IPS-11a (cell line): ENCODE measurements around the gene C11orf91.
"Not testable (repeated sequence)": the region's sequence is repeated elsewhere in the genome, so short reads cannot be mapped to it uniquely, and the experiment has no call there.

ENCODE experiments used
- H3K4me3 ChIP-seq: one replicate; pipeline ENCODE4 v1.5.1; 2013; ENCODE audit warnings: low read depth, low read length, control low read depth

The C11orf91 gene

DNA sequence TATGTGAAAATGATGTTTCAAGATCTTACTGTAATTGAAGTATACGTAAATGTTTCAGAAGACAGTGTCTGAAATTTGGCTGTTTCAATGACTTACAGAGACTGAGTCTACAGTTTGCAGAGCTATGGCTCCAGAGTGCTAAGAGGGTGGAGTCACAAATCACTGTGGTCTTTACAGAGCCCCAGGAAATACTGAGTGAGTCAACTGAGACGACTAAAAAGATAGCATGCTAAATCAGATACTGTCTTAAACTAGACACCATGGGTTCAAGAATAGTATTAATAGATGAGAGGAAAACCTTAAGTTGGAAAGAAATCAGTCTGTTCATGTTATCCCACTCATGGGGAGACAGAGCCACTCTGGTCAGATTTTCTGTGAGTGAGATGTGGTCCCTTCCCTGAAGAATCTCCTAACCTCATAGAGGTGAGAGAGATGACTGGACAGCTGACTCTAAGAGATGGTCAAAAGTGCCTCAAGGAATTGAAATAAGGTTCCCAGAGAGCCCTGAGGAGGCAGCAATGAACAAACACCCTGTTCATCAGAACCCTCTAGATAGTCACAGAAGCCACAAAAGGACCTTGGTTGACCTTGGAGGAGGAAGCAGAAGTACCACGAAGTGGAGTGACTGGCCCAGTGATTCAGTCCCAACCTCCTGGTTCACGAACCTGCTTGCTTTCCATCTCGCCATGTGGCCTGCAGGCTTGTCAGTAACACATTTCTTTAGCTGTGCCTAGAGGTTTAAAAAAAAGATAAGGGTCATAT is 30.2 kb downstream of the C11orf91 start:
- H3K4me3 ChIP-seq, result no peak overlapping the region

DNA sequence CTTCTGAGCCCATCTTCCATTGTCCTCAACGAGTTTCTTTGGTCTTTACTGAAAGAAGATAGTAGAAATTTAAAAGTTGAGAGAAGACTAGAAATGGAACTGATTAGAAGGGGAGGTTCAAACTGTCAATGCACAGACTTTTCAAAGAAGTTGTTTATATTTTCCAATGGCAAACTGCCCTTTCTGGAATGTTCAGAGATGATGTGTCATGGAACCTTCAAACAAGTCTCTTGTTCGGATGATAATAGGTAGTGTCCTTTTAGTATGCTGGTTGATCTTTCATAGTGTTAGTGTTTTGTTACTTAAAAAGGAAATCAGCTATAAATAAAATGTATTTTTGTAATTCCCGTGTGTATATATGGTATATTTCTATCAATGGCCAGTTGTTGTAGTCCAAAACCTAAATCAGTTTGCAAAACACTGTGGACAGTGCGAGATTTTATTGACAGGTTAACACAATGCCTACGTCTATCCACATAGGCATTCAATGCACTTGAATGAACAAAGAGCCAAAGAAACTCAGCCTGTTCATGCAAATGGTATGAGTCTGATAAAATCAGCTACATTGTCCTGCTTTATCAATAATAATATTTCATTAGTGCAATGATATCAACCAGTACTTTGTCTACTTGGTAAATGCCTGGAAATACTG is 30.9 kb downstream of the C11orf91 start:
- no peak overlapping the region for H3K4me3 ChIP-seq

DNA sequence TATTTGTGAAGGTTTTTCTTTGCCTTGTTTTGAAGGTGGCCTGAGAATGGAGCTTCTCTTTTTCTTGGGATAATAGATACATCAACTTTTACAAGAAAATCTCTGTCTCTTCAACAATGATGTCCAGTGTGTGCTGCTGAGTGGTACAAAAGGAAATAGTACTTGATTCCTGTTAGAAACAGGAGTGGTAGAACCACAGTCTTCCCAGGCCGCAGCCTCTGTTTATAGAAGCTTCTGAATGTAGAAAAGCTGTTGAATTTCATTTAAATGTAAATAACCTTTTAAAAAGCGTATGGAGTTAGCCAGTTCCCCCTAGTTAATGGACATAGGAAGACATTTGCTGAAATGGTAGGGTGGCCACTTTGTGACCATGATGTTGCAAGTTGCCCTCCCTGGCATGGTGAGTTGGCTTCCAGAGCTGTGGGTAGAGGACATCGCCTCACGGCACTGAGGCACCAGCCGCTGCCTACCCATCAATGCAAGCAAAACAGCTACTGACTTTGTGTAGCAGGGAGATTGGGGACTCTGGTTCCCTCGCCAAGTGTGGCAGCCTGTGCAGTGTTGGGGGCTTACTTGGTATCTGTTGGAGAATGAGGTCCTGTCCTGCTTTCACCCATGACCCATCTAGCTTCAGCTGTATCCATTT is 31.6 kb downstream of the C11orf91 start:
- H3K4me3 ChIP-seq, result no peak overlapping the region

DNA sequence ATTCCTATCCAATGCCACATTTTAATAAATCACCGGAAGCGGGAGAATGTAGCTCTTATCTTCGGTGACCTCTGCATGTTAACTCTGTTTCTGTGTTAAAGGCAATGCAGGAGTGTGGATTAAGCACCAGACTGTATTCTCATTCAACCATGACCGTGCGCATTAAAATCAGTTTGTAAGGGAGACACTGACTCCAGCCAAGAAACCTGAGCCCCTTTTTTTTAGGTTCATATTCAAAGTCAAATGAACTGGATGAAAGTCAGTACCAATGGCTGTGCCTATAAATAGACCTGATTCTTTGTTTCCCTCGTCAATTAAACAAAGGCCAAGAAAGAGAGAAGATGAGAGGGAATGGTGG is 32.2 kb downstream of the C11orf91 start:
- no peak overlapping the region for H3K4me3 ChIP-seq

DNA sequence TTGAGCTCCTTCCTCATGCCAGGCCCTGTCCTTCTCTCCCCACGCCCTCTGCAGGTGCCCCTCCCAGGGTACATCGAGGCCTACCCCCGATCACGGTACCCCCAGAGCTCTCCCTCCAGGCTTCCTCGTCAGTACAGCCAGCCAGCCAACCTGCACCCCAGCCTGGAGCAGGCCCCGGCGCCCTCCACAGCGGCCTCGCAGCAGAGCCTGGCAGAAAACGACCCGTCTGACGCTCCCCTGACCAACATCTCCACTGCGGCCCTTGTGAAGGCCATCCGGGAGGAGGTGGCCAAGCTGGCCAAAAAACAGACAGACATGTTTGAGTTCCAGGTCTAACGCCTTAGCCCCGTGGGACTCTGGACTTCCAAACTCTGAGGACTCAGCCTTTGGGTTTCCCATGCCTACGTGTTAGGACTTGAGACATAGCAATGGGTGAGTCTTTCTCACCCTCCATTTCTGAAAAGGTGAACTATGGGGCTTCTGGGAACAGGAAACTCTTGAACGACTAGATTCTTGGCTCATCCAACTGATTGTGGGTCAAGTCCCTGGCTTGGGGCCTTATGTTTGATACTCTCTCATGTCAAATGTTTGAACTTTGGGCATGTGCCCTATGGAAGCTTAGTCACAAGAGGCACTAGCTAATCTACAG is 32.7 kb downstream of the C11orf91 start:
- H3K4me3 ChIP-seq, result no peak overlapping the region

DNA sequence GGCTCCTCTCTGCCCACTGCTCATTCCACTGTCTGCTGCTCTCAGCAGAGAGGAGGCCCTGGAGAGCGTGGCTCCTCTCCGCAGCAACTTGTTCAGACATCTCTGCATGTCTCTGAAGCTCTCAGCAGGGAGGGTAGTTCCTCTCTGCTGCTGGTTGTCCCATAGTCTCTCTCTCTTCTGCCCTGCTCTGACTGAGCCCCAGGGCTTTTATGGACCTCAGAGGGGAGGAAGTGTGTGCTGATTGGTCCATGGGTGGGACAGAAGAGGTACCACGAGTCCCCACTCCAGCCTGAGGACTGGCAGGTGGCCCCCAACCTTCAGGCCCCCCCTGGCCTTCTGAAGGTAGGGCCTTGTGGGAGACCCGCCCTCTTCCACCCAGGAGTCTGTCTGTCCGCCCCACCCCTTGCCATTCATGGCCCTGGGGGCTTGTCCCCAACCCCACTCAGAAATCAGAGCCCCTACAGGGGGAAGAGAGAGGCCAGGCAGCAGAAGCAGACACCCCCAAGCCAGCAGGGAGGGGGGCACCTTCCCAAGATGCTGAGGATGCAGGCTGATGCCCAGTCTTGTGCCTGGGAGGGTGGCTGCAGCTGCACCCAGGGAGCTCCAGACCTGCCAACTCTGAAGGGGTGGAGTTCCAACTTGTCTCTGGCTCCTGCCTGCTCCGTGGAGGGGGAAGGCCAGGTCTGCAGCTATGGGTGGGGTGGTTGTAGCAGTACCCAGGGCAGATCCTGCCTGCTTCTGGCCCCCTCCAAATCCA is 35.1 kb downstream of the C11orf91 start:
- H3K4me3 ChIP-seq, result no peak overlapping the region

DNA sequence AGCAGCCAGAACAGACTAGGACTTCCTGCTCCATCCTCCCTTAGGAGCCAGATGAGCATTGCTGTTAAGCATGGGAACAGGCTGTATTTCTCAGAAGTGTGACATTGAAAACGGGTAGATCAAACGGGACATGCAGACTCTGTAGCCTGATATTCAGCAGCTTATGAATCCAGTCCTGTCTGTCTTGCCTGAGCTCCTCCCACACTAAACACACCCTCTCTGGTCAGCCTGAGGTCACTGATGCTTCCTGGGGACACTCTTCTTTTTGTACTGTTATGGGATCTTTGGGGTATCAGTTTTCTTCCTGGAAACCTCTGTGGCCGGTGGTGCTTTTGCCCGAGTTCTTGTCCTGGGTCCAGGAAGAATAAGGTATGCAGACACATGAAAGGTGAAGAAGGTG is 35.8 kb downstream of the C11orf91 start:
- no peak overlapping the region for H3K4me3 ChIP-seq

DNA sequence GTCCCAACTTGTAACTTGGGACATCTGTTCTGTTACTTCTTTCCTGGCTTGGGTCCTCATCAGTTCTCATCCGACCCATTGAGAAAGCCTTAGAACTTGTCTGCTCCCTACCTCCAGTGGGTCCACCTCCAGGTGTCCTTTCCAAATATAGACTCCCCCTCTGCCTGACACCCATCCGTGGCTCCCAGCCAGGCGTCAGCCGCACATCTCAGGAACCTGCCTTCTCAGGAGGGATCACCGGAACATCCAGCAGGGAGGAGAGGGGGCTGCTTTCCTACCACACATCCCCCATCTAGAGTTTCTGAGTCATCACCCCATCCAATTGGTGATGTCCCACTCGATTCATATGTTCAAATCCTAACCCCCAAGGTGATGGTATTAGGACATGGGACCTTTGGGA is 36.5 kb downstream of the C11orf91 start:
- H3K4me3 ChIP-seq, result no peak overlapping the region

DNA sequence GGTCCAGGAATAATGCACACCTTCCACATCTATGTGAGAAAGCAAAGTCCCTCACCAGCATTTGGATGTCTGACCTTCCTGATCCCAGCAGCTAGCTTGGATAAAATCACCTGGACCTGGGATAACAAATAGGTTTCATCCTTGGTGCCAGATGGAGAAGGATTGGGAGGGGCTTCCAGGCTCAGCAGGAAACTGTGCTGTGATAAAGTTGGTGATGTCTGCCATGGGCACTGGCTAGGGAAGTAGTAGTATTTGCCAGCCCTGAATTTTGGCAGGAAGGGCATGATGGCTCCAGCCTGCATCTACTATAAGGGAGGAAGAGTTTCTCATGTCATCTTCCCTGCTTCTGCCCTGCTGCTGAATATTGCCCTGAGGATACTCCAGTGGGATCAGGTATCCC is 37.5 kb downstream of the C11orf91 start:
- H3K4me3 ChIP-seq, result no peak overlapping the region

DNA sequence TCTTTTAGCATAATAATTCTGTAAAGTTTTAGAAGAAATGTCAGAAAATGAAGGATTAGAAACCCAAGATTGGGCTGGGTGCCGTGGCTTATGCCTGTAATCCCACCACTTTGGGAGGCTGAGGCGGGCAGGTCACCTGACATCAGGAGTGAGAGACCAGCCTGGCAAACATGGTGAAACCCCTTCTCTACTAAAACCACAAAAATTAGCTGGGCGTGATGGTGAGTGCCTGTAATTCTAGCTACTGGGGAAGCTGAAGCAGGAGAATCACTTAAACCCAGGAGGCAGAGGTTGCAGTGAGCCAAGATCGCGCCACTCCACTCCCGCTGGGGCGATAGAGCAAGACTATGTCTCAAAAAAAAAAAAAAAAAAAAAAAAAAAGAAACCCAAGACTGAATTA is 39.1 kb downstream of the C11orf91 start:
- H3K4me3 ChIP-seq, result not testable (repeated sequence)

DNA sequence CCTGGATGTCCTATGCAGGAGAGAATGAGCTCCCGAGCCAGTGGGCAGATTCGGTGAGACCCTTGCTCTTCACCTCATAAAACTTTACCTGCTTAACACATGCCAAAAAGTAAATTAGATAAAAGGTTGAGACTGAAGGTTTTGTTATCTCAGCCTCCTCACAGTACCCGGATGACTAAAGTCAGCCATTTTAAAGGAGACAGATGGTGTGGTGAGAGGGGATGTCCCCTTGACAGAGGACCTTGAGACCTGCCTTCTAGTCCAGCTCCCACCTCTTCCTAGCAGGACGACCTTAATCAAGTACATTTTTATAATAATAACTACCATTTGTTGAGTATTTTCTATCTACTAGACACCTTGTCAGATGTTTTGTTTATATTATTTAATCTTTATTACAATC is 39.7 kb downstream of the C11orf91 start:
- no peak overlapping the region for H3K4me3 ChIP-seq

DNA sequence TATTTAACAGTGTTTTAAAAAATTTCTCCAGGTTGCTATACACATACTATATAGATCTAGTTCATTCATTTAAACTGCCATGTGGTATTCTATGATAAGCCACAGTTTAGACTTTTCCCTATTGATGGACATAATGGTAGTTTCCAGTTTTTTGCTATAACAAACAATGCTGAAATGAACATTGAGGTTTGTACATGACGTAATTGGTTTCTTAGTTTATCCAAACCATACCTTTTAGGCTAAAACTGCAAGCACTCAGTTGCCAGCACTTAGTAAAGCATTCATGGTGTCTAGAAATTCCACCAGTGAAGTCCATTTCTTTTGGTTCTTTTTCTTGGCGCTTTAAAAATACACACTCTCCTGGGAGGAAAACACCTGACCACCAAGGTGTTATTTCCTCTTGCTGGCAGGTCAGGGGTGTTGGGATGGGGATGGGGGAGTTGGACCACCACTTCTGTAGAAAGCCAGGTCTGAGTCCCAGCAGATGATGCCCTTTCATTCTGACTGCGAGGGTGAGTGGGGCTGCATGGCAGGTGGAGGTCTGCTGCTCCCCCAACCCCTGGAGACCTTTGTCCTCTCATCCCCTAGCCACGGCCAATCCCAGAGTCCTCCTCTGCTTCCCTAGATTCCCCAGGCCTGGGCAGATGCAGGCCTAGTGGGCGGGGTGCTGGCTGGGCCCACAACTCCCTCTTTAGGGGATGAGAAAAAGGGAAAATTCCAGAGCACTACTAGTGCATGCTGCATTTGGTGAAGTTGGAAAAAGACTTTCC is 41.1 kb downstream of the C11orf91 start:
- no peak overlapping the region for H3K4me3 ChIP-seq

DNA sequence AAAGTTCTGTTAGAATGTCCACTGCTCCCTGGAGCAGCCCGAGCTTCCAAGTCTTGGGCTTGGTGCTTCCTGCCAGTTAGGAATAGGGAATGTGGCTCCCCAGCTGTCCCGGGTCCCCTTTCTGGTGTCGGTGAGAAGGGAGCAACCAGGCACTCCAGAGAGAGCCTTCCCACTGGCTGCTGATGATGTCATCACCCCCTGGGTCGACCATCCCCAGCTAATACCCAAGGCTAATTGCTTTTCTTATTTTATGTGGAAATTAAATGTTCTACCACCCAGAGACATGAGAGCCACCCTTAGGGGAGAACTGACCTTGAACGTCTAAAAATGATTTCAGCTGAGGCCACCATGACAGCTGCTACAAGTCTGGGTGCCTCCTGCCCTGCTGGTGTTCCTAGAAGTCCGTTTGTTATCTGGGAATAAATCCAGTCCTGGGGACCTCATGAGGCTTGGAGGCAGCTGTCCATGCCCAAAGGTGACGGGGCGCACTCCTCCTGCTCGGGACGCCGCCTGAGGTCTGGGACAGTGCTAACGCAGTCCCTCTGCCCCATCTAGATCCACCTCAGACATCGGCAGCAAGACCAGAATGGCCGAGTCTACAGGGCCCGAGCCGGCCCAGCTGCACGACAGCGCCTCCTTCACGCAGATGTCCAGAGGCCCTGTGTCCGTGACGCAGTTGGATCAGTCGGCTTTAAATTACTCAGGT is 42.3 kb downstream of the C11orf91 start:
- no peak overlapping the region for H3K4me3 ChIP-seq

DNA sequence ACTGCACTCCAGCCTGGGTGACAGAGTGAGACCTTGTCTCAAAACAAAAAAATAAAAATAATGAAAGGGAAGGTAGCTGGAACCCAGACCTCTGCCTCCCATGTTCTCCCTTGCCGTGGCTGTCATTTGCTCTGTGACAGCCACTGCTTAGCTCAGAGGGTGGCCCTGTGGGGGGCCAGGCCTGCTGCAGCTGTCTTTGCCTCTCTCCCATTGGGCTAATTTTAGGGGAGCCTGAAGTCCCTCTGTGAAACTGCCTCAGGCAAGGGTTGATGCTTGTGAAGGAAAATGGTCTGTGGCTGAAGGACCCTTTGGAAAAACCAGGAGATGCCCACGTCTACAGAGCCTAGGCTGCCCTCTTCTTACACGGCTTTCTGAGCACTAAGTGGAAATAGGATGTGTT is 42.9 kb downstream of the C11orf91 start:
- H3K4me3 ChIP-seq, result no peak overlapping the region

DNA sequence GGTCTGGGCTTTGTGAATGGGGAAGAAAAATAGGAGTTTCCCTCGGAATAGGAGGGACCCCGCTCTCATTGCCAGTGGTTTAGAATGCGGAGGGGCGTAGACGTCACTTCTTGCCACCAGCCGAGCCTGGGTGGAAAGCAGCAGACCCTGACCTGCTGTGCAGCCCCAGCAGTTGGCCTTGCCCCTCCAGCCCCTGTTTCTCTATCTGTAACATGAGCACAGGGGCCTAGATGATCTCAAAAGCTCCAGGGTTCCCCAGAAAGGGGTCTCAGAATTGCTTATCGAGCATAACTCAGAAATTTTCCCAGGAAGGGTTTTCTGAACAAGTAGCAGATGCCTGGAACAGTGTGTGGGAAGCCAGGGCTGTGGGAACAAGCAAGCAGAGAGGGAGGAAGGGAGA is 43.9 kb downstream of the C11orf91 start:
- H3K4me3 ChIP-seq, result no peak overlapping the region

DNA sequence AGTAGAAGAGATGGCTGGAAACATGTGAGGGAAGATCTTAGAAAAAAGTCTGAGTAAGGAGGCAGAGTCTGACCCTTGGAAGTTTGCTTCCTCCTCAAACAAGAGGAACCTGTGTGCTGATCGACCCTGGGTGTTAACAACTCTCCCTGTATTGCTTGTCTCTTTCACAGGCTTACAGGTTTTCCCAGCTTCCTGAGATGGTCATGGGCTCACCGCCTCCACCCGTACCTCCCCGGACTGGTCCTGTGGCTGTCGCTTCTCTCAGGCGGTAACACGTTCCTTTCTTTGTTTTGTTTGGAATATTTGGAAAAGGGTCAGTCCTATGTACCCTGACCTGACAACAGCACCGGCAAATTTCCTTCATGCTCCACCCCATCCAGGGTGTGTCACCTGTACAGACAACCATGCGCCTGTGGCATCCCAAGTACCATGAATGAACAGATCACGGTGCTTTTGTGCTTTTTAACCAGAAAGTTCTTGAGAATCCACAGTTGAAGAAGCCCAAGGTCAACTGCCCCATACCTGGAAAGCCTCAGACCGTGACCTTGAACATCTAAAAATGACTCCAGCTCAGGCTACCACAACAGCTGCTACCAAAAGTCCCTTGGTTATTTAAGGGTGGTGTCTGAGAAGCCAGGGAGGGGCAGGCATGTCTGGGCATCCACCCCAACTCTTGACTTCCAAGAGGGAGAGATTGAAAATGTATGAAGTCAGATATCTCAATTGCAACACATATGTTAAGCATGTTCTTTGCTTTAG is 44.6 kb downstream of the C11orf91 start:
- no peak overlapping the region for H3K4me3 ChIP-seq

DNA sequence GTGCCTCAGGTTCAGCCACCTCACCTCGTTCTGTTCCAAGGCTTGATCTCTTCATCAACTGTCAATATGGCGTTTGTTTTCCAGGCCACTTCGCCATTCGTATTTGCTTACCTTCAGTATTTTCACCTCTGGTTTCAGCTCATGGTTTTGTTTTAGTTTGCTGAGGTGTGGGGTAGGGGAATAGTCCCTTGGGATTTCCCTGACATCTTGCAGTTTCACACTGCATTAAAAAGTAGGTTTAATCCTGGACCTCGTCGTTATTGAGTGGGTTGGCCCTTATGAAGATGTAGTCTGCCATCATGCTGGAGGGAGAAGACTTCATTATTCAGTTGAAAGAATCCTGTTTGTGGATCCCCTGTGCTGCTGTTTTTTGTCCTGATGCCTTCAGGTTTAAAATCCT is 46.0 kb downstream of the C11orf91 start:
- H3K4me3 ChIP-seq, result no peak overlapping the region

DNA sequence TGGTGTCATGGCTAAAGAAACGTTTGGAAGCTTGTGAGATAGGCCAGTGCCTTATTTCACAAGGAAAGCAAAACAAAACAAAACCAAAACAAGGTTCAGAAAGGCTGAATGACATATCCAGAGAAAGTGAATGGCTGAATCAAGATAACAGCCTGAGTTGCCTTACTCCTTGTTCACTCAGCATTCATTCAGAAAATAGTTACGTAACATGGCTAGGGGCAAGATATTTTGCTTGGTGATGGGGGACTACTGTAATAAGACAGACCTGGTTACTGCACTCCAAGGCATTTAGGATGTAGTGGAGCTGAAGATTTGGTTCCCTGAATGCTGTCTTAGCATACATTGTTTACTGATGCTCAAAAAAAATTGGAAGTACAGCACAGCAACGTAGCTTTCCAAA is 47.7 kb downstream of the C11orf91 start:
- H3K4me3 ChIP-seq, result no peak overlapping the region

DNA sequence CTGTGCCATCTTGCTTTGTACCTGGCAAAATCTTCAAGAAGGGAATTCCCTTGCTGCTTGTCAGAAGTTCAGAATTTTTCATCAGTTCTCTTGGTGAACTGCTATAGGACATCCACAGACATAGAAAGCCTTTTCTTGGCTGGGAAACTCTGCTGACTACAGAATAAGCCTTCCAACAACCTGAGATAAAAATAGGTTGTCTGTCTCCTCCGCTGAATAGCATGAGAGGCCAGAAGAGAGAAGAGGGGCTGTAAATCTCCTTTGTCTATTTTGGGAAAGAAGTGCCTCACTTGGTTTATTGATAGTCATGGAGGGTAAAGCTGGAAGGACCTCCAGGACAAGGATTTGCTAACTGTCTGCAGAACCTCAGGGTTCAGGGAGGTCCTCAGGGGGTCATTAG is 48.2 kb downstream of the C11orf91 start:
- H3K4me3 ChIP-seq, result no peak overlapping the region
